ENCODE data around the gene KCNG1.
"Not testable (repeated sequence)": the region's sequence is repeated elsewhere in the genome, so short reads cannot be mapped to it uniquely, and the experiment has no call there.

KCNG1 gene, protein sequence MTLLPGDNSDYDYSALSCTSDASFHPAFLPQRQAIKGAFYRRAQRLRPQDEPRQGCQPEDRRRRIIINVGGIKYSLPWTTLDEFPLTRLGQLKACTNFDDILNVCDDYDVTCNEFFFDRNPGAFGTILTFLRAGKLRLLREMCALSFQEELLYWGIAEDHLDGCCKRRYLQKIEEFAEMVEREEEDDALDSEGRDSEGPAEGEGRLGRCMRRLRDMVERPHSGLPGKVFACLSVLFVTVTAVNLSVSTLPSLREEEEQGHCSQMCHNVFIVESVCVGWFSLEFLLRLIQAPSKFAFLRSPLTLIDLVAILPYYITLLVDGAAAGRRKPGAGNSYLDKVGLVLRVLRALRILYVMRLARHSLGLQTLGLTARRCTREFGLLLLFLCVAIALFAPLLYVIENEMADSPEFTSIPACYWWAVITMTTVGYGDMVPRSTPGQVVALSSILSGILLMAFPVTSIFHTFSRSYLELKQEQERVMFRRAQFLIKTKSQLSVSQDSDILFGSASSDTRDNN

DNA sequence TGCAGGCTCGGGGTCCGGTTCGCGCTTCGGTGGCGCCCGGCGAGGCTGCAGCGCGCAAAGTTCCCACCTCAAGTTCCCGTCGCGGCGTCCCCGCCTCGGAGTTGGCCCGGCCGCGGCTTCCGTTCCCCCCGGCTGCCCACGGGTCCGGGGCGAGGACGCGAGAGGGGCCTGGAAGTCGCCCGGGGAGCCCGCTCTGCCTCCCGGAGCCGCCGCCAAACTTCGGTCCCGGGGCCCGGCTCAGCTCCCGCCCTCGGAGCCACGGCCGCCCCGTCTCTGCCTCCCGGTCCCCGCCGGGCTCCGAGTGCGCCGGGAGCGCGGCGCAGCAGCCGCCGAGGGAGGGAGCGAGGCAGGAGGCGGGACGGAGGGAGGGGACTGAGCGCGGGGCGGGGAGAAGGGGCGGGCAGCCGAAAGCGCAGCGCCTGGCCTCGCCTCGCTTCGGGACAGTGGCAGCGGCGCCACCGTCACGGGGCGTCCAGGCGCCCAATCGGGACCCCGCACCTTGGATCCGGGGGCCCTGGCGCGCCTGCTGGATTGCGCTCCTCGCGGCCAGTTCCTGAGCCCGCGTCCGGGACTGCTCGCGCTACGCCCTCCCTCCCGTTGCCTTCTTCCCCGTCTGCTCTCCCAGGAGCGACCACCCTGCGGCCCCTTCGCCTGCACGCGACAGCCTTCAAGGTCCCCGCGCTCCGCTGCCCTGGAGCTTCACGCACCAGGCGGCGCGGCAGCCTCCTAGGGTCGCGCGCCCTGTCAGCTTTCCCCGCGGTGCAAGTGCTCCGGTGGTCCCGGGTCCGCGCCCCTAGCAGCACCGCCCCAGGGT, at the start of gene KCNG1:
KCNG1 (minus strand) TSS at position 305 of the 814 bp plus-strand sequence. CDS start 12,769 bp downstream, outside the sequence.
- no peak for DNase-seq

DNA sequence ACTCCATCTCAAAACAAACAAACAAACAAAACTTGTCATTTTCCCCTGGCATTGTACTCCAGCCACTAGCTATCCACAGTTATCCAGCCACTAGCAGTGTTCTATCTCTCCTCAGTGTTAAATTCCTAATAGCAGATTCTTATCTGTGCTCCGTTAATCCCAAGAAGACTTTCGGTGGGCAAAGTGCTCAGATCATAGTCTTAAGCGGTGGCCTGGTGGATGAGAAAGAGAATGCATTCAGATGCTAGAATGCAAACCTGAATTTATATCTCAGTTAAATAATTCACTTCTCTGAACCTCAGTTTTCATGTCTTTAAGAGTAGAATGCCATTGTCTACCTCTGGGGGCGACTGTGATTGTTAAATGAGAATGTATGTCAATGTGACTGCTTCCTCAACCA, 47.7 kb upstream of the KCNG1 start:
- DNase-seq = no peak

DNA sequence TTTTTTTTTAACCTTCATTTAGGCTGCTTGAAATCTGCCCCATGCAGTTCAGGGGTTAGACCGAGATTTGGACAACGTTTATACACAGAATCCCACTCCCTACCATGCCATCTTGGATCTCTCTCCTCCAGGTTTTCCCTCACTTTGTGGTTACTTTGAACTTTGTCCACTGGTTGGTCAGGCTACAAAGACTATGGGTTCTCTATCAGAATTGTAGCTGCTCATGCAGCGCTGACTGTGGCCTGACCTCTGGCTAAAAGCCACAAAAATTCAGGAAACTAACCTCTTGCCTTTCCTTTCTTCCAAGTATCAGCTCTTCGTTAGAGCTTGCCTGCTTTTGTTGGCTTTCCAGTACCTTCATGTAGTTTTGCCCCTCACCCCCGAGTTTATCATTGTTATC, 44.9 kb upstream of the KCNG1 start:
- no peak for DNase-seq

DNA sequence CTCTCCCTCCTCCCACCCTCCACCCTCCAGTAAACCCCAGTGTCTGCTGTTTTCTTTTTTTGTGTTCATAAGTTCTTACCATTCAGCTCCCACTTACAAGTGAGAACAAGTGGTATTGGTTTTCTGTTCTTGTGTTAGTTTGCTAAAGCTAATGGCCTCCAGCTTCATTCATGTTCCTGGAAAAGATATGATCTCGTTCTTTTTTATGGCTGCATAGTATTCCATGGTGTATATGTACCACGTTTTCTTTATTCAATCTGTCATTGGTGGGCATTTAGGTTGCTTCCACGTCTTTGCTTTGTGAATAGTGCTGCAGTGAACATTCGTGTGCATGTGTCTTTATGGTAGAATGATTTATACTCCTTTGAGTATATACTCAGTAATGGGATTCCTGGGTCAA, 42.7 kb upstream of the KCNG1 start:
- DNase-seq = no peak

DNA sequence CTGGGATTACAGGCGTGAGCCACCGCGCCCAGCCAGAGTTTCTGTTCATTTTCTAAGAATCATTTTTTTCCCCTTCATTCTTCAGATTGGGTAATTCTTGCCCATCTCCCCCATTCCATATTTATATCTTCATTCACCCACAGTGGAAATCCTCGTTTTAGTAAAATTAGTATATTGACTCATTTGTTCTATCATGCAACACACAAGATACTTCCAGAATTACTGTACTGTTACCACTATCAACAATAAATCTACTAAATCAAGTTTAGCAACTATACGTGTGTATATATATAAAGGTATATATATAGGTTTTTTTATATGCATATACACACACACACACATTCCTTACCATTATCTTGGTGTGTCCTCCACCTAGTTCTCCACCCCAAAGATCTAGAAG, 41.2 kb upstream of the KCNG1 start:
- no peak for DNase-seq

DNA sequence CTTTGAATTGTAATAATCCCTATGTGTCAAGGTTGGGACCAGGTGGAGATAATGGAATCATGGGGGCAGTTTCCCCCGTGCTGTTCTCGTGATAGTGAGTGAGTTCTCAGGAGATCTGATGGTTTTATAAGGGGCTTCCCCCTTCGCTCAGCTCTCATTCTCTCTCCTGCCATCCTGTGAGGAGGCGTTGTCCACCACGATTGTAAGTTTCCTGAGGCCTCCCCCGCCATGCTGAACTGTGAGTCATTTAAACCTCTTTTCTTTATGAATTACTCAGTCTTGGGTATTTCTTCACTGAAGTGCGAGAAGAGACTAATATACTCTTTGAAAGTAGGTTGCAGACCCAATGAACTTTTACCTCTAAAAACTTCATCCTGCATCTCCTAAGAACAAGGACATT, 39.2 kb upstream of the KCNG1 start:
- no peak for DNase-seq

DNA sequence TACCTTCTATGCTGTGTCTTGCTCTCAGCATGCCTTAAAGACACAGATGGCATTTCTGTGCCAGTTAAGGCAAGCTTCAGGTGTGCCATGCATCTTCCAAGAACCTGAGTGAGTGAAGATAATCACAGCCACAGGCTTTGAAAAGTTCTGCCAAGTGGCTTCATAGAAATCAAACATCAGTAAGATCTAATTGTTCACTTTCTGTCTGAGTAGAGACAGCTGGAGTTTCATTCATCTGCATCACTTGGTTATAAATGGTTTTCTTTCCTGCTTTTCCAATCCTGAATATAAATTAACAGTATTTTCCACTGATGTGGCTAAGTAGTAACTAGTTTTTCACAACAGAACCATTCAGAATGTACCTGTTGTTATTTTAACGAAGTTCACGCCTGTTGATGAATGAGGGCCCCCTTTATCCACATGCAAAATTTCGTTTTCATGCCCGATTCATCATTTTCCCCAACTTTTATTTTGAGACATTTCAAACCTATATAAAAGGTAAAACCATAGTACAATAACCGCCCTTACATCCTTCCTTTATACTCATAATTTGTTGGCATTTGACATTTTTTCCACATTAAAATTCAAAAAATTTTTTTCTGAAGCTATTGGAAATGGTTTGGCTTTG, 38.6 kb upstream of the KCNG1 start:
- no peak for DNase-seq

DNA sequence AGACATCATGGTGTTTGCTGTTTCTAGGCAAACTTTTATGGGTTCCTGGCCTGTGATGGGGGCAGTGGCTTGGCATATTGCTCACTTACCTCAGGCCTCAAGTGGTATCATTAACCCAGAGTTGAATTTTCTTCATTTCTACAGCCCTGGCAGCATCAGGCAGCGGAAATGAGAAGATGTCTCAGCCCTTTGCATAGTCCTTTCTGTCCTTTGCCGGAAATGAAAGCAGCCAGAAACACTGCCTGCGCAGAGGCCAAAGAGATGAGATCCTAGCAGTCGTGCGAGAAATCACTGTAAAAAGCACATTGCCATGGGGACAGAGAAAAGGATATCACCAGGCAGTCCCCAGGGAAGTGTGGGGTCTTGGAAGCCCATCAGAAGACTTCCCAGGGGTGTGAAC, 37.4 kb upstream of the KCNG1 start:
- no peak for DNase-seq

DNA sequence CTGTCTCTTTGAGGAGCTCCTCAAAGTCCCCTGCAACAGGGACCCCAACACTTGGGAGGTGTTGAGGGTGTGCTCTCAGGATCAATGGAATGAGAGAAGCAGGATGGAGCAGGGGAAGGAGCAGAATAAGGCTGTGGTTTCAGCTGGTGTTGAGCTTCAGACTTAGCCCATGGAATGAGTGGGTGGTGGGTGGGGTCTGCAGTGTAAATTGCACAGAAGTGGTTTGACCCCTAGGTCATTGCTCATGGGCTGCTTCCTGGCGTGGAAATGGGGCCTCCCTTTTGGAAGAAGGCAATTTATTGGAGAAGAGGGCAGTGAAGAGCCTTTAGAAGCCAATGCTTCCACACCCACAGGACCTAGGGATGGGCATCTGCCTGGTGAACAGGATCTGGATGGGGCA, 37.0 kb upstream of the KCNG1 start:
- DNase-seq = no peak

DNA sequence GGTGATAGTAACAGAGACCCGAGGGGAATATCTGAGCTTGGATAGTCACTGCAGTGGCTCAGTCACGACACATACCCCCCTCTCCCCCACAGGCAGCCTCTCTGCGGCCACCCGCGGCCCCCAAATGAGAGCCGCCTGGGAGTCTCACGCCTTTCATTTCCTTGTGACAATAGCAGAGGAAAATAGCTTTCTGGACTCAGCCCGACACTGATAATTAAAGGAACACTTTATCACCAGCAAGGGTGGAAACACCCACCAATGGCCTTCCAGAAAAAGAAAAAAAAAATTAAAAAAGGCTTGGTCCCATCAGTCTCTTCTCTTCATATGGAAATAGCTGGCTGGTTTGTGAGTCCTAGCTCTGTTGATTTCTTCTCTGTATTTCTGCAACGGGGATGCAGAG, 35.1 kb upstream of the KCNG1 start:
- no peak for DNase-seq

DNA sequence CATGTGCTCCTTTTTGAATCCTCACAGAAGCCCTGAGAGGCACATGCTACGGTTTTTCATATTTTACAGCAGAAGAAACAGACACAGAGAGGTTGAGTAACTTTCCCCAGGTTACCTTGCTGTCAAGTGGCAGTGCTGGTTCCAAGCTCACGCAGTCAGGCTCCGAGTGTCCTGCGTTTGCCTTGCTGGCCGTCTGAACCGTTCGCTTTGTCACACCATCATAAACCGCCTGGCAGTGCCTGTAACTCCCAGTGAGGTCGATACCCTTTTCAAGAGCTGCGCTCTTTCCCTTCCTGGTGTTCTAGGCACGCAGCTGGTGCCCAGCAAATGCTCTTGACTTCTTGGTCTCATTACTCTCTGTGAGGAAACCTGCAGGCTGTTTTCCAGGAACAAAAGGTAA, 31.3 kb upstream of the KCNG1 start:
- DNase-seq = no peak

DNA sequence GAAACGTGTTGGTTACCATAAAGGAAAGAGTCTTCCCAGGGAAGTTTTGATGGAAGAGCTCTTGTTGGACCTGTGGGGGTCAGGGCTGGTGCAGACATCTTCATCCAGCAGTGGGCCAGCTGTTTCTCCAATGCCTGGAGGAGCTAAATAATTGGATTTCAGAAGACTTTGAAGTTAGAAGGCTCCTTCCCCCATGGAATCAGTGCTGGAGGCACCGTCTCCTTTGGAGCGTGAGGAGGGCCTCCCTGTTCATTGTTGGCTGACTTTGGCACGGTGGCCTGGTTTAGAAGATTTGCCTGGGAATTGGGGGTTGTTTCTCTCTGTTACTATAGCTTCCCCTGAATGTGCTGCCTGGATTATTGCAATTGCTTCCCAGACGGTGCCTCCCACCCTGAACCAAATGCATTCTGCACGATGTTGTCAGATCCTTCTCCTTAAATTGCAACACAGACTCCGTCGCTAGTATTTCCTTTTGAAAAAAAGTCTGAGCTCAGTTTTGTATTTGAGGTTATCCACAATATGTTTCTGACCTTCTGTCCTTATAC, 27.7 kb upstream of the KCNG1 start:
- DNase-seq = no peak

DNA sequence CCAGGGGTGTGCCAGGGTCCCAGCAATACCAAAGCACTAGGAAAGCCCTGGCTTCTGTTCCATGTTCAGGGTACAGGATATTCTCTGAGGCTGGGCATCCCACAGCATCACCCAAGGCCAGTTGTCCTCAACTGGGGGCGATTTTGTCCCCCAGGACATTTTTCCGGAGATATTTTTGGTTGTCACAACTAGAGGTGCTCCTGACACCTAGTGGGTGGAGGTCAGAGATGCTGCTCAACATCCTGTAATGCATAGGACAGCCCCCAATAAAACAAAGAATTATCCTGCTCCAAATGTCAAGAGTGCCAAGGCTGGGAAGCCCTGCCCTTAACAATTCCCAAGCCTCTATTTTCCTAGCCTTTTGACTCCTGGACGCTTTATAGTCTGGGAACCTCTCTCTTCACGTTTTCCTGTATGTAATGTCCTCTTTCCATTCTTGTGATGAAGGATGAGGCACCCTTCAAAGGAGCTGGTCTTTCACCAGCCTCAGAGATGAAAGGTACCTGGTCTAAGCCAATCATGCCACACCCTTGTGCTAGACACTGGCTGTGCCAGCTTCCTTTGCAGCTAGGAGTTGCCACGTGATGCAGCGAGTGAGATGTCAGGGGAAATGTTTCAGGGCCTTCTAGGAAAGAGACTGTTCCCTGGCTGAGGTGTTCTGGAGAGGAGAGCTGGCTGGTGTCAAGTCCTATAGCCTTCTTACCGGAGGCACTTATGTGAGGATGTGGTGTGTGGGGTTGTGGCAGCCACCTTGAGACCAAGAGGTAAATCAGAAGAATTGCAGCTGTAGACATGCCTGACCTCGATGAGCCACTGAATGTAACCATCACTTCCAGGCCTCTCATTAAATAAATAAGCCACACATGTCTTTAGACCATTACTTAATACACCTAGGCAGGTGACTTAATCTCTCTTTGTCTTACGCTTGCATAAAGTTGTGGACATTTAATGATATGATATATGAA, 23.4 kb upstream of the KCNG1 start:
- no peak for DNase-seq

DNA sequence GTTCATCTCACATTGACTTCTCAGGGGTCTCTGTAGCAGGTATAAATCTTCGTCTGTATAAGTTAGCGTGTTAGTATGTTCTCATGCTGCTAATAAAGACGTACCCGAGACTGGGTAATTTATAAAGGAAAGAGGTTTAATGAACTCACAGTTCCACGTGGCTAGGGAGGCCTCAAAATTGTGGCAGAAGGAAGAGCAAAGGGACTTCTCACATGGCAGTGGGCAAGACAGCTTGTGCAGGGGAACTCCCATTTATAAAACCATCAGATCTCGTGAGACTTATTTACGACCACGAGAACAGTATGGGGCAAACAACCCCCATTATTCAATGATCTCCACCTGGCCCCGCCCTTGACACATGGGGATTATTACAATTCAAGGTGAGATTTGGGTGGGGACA, 22.6 kb upstream of the KCNG1 start:
- not testable (repeated sequence) for DNase-seq

DNA sequence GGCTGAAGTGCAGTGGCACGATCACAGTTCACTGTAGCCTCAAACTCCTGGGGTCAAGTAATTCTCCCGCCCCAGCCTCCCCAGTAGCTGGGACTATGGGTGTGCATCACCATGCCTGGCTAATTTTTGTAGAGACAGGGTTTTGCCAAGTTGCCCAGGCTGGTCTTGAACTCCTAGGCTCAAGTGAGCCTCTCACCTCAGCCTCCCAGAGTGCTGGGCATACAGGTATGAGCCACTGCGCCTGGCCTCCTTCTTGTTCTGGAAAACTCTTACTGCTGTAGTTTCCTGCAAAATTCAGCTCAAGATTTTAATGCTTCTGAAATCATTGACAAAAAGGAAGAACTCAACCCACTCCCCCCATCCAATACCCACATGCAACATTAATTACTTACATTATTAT, 21.9 kb upstream of the KCNG1 start:
- DNase-seq = no peak

DNA sequence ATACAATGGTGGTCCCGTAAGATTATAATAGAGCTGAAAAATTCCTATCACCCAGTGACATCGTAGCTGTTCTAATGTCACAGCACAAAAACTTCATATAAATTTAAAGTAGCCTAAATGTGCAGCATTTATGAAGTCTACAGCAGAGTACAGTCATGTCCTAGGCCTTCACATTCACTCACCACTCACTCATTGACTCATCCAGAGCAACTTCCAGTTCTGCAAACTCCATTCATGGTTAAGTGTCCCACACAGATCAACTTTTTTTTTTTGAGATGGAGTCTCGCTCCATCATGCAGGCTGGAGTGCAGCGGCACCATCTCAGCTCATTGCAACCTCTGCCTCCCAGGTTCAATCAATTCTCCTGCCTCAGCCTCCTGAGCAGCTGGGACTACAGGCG, 20.9 kb upstream of the KCNG1 start:
- no peak for DNase-seq

DNA sequence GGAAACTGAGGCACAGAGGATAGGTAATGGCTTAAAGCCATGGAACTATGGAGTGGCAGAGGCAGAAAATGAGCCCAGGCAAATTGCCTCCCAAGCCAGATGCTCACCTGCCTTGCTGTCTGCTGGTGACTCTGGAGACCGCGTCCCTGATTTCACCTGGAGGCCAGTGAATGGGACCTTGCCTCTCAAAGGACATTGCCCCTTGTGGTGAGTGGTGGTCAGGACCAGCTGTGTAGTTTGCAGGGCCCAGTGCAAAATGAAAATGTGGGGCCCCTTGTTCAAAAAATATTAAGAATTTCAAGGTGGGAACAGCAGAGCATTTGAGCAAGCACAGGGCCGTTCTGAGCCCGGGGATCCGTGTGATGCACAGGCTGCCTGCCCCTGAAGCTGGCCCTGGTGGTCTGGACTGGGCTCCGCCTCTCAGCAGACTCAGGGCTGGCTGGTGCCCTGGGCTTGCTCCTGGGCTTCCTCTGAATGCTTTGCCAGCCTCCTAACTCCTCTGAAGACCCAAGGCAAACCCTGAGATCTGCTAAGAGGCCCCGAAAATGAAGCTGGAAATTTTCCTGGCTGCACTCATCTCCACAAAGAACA, 19.8 kb upstream of the KCNG1 start:
- no peak for DNase-seq

DNA sequence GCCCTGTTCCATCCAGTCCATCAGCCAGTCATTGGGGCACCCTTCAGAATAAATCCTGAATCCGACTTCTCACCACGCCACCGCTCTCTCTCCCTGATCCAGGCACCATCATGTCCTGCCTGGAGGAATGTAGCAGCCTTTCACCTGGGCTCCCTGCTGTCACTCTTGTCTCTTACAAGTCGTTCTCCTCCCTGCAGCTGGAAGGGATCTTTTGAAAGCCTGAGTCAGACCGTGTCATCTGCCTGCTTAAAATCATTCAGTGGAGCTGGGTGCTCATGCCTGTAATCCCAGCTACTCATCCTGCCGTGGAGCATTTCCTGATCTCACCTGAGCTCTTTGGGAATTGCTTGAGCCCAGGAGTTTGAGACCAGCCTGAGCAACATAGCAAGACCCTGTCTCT, 19.2 kb upstream of the KCNG1 start:
- no peak for DNase-seq

DNA sequence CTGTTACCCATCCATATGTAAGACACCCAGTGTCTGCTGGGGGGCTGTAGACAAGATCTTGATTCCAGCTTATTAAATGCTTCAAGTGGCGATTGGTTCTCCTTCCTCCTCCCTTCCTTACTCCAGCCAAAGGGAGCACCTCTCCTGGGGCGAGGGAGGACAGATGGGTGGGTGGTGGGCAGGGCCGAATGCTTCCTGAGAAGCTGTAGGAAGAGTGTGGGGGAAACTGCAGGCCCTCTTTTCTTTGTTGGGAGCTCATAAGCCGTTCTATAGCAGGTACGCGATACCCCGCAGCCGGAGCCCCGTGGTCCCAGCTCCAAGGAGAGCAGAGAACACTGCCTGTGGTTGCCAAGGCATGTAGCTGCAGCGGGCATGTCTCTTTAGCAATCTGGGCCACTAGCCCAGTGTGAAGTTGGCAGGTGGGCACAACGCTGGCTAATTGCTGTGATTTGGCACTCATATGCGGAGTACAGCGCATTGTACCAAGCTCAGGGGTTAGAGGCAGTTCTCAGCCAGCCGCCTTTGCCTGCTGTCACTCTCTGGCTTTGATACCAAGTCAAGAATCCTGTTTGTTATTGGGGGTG, 14.7 kb upstream of the KCNG1 start:
- DNase-seq = no peak

DNA sequence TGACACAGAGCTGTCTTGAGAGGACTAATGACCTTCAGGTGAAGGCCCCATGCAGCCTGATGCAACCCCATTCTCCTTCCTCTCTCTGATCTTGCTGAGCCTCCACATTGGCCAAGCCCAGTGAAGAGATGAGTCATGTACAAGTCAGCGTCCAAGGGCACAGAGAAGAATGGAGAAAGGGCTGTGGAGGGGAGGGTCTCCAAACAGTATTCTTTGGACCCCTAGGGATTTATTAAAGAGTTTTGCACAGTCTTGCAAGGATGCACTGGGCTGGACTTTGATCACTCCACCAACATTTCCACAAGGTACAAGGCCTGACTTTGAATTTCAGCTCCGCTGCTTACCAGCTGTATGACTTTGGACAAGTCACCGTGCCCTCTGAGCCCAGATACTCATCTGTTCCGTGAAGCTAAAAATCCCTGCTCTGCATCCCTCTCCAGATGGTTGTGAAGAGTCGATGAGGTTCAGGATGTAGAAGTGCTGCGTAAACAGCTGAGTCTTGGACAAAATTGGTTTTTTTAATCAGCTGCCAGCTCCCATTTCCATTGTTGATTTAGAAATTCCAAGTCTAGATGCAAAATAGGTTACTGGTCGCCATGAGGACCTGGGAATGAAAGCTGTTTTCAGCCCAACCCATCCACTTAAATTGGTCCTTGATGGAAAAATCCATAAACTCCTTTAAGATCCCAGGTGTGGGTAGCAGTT, 14.1 kb upstream of the KCNG1 start:
- DNase-seq = no peak

DNA sequence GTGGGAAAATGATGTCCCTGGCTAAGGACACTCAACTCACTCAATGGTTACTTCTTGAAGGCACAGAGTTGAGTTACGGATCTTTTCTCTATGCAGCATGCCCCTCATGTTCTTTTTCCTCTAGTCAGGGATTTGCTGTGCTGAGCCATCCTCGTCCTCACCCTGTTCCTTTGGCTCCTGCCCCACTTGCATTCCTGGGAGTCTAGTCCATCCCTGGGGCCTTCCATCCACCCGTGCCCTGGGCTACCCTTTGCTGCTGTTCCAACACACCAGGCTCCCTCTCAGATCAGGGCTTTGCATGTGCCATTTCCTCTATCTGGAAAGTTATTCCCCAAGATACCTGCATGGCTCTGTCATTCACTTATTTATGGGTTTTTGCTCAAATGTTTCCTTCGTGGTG, 13.3 kb upstream of the KCNG1 start:
- no peak for DNase-seq
